Measurements from ENCODE around the gene MYMX.

The MYMX gene

DNA sequence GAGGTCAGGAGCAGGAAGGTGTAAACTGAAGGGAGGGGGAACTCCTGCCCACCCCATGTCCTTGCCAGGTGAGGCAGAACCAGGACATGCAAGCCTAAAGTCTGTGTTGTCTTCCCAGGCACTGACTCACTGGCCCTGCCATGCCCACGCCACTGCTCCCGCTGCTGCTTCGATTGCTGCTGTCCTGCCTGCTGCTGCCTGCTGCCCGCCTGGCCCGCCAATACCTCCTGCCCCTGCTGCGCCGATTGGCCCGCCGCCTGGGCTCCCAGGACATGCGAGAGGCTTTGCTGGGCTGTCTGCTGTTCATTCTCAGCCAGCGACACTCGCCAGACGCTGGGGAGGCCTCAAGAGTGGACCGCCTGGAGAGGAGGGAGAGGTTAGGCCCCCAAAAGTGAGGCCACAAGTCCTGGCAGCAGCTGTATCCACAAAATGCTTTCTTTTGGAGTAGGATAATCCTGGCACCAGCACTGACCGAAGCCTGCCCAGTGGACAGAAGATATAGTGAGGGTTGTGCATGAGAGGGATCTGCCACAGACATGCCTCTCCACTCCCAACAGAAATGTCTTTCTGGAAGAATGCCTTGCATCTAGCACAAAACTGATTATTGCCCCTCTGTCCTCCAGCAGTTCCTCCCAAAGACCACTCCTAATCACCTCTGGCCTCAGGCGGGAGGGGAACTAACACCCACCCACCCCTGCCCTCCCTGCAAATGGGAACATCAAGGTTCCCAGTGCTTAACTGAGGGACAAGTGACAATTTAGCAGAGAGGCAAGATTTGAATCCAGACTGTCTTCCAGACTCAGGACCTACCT is 812 bp downstream of the MYMX start:
- FAIRE-seq (no peak), DNase-seq (ENCODE audit: extremely low spot score, insufficient read length, low read depth) (no peak)

GRCh38 chr6:44219053-44219814 is 2.5 kb downstream of the MYMX start:
- FAIRE-seq (peak; percentile 38), DNase-seq (ENCODE audit: extremely low spot score, insufficient read length, low read depth) (peak; percentile 57)

DNA sequence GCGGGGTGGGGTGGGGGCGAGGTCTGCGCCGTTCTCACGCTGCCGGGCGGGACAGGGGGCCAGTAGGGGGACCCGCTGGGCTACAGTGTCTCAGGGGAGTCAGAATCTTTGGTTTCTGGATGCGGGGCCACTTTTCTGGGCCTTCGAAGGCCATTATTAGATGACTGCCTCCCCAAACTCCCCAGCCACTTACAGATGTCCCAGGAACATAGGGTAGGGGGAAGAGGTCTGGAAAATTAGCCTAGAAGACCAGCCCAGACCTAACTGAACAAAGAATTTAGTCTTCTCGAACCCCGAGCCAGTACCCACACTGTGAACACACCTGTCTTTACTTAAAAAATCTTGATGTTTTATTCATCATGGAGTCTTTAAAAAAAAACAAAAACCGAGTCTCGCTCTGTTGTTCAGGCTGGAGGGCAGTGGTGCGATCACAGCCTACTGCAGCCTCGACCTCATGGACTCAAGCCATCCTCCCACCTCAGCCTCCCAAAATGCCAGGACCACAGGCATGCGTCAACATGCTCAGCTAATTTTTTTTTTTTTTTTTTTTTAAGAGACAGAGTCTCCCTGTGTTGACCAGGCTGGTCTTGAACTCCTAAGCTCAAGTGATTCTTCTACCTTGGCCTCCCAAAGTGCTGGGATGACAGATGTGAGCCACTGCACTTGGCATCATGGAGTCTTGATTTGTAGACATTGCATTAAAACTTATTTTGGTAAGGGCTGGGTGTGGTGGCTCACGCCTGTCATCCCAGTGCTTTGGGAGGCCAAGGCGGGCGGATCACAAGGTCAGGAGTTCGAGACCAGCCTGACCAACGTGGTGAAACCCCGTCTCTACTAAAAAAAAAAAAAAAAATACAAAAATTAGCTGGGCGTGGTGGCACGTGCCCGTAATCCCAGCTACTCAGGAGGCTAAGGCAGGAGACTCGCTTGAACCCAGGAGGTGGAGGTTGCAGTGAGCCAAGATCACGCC is 3.4 kb downstream of the MYMX start:
- no peak for FAIRE-seq
- no peak for DNase-seq (ENCODE audit: extremely low spot score, insufficient read length, low read depth)

DNA sequence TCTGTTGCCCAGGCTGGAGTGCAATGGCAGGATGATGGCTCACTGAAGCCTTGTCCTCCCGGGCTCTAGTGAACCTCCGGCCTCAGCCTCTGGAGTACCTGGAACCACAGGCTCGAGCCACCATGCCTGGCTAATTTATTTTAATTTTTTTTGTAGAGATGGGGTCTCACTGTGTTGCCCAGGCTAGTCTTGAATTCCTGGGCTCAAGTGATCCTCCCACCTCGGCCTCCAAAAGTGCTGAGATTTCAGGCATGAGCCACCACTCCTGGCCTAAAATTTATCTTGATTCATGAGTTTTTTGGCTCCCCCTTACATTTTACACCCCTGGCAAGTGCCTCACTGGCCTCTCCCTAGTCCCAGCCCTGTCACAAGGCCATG is 4.2 kb downstream of the MYMX start:
- no peak for DNase-seq (ENCODE audit: extremely low spot score, insufficient read length, low read depth)
- FAIRE-seq = no peak

GRCh38 chr6:44221291-44221960 is 4.7 kb downstream of the MYMX start:
- FAIRE-seq = peak; percentile 54

DNA sequence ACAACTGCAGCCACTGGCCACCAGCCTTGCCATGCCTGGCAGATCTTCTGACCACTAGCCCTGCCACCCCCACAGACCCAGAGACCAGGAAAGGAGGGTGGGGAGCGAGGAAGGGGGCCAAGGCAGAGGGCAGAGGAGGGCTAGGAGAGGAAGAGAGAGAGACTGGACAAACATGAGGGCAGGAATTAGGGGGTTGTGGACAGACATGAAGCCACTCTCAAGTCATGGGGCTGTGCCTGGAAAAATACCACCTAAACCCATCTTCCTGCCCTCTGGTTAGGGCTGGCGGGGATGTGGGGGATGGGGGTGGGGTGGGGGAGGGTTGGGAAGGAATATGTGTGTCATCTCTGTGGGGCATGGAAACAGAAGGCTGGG is 5.2 kb downstream of the MYMX start:
- FAIRE-seq = no peak
- no peak for DNase-seq (ENCODE audit: extremely low spot score, insufficient read length, low read depth)

More at GRCh38 chr6:44221291-44221960, 4.7 kb downstream of the MYMX start:
- DNase-seq (ENCODE audit: extremely low spot score, insufficient read length, low read depth) = peak; percentile 46

DNA sequence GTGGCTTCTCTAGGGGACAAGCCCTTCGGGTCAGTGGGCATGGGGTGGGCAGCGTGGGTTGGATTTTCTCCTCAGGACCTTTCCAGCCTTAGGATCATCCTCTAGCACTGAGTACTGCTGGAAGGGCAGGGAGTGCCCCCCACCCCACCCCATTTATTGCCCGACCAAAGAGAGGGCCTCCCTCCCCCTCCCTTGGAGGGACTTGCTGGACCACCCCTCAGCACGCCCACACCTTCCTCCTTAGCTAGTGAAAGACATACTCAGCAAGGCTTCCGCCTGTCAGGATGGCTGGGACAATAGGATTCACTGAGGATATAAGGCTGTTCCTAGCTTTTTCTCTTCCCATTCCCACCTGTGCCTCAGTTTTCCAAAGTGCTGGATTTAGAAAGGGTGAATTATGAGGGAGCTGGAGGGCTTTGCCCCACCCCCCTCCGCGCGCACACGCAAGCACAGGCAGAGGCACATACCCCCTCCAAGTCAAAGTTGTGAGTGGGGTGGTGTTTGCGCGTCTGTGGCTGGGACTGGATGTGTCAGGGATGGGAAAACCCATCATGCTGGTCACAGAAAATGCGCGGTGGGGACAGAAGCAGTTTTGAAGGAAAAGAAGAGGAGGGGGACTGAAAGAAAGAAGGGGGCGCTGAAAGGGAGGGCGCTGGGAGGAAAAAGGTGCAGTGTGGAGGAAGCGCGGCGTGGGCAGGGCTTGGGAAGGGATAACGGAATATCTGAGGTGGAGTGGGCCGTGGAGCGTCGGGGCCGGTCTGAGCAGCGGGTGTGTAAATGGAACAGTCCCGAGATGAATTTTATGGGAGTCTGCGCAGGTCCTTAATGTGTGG is 6.0 kb downstream of the MYMX start:
- FAIRE-seq = no peak
- no peak for DNase-seq (ENCODE audit: extremely low spot score, insufficient read length, low read depth)

DNA sequence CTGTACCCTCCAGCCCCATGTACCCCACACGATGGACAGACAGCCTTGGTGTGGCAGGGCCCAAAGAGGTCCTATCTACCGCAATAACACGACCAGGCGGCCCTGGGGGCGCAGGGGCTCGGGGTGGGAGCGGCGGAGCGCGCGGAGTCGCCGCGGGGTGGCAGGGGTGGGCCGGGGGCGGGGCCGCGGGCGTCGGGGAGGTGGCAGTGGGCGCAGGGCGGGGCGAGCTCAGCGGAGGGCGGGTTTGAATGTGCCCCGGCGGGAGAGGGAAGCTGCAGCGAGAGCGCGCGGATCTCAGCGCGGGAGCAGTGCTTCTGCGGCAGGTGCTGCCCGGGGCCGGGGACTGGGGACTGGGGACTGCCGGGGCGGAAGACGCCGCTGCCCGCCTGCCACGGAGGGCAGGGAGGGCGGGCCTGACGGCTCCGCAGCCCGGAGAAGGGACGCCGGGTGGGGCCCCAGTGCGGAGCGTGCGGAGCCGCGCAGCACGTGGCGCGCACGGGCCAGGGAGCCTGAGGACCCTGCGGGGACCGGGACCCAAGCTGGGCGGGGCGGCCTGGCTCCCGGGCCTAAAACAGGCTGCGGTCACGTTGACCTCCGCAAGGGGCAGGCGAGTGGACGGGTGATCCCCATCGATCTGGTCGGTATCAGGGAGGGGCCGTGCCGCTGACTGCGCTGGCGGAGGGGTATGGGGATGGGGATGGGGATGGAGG is 6.7 kb downstream of the MYMX start, which contains the start of gene SLC29A1:
TSS of gene SLC29A1 (plus strand) at position 277 of the 710 bp plus-strand sequence. CDS start 3,719 bp downstream, outside the sequence.
- FAIRE-seq = no peak
- DNase-seq (ENCODE audit: extremely low spot score, insufficient read length, low read depth) = peak; percentile 86

- no peak for DNase-seq (ENCODE audit: extremely low spot score, insufficient read length, low read depth)
- peak; percentile 42 for FAIRE-seq
These were observed 7.6 kb downstream of the MYMX start for GRCh38 chr6:44224029-44224964.

- FAIRE-seq (no peak), DNase-seq (ENCODE audit: extremely low spot score, insufficient read length, low read depth) (no peak)
These were observed 8.2 kb downstream of the MYMX start for GRCh38 chr6:44224965-44225305.

DNA sequence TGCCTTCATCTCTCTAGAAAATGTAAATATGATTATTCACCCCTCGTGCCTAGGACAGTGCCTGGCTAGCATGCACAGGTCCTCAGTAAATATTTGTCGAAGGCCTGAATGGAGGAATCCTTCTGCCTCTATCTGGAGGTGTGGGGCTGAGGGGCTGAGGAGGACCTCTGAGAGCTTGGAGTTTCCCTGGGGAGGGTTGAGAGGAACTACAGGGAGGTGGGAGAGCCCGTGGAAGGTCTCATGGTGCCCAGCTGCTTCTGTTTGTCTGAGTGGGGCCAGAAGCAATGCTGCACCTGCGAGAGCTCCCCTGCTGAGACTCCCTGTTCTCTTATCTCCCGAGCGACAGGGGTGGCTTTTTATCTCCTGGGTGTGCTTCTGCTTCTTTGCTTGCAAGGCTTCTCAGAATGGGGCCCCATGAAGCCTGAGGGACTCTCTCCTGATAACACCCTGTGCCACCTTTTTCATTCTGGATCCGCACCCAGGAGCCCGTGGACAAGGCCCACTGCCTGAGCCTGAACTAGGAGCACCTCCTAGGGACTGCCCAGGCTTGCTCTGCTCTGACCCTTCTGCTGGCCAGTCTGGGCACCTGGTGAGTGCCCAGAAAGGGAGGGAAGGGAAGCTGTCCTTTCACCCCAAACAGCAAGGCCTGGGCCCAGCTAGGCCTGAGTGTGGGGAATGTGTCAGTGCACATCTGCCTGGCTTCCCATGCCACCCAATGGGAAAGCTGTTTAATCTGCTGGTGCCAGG is 9.0 kb downstream of the MYMX start:
- no peak for FAIRE-seq
- DNase-seq (ENCODE audit: extremely low spot score, insufficient read length, low read depth) = no peak

GRCh38 chr6:44226368-44227147 is 9.8 kb downstream of the MYMX start:
- no peak for FAIRE-seq
- DNase-seq (ENCODE audit: extremely low spot score, insufficient read length, low read depth) = no peak

- DNase-seq (ENCODE audit: extremely low spot score, insufficient read length, low read depth) (no peak), FAIRE-seq (no peak)
These were observed 10.5 kb downstream of the MYMX start for GRCh38 chr6:44227148-44227793.

- no peak for FAIRE-seq
These were observed 11.3 kb downstream of the MYMX start for GRCh38 chr6:44228031-44228430.

DNA sequence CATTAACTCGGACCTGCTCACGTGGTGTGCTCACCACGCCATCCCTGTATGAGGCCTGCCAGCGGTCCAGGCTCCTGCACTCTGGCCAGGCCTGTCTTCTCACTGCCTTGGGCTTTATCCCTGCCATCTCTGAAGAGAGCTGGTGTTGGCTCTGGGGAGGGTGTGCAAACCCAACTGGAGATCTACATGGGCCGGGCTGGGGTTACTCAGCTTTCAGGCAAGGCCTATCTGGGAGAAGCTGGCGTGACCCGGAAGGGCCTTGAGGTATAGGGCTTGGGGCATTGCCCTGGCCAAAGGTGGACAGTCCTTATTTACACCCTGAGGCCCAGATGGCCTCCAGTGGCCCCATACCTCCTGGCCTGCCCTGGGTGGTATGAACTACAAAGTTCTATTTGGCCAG is 11.7 kb downstream of the MYMX start:
- no peak for DNase-seq (ENCODE audit: extremely low spot score, insufficient read length, low read depth)
- FAIRE-seq = no peak

More at GRCh38 chr6:44228031-44228430, 11.3 kb downstream of the MYMX start:
- DNase-seq (ENCODE audit: extremely low spot score, insufficient read length, low read depth) = no peak
